Fibroblast of the conjunctiva (primary cell): ENCODE data around the gene PBX3.
A peak's percentile ranks its signal among the peaks of the same experiment; 100 is the strongest.

Source experiments
- DNase-seq: peaks from one replicate; pipeline ENCODE4 v3.0.0-alpha.2; 2010; ENCODE audit warnings: low read depth

PBX3 gene

DNA sequence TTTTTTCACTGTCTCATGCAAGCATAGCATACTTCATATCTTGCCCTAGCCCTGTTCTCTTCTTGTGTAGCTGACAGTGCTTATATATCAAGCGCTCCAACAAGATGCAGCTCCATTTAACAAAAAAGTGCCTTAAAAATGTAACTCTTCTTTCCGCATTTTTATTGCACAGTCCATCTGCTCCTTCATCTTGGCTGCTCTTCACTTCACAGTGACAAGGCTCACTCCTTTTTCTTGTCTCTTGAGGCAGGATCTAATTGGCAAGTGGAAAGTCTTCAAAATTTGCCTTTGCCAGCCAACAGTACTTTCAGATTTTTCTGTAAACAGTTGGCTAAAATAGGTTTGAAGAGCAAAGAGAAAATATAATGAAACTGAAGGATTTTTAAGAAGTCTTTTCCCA is 161.8 kb downstream of the PBX3 start:
- no peak for DNase-seq

DNA sequence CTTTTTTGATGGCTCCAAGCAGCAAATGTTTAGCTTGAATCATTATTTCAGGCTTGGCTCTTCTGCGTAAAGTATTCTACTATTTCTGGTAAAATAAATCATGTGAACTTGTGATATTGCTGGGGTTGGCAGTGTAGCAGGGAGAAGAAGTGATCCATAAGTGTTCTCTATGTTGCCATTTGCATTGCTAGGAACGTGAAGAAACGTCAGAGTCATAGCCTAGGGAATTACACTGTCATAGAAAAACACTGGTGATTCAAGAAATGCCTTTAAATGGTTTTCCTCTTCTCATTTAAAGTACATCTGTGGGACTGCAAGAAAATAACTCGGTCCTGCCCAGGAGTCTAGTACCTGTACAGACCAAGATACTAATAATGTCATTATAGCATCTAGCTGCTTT is 162.3 kb downstream of the PBX3 start:
- no peak for DNase-seq

- no peak for DNase-seq
Measured at GRCh38 chr9:125910286-125910685, 163.1 kb downstream of the PBX3 start.

DNA sequence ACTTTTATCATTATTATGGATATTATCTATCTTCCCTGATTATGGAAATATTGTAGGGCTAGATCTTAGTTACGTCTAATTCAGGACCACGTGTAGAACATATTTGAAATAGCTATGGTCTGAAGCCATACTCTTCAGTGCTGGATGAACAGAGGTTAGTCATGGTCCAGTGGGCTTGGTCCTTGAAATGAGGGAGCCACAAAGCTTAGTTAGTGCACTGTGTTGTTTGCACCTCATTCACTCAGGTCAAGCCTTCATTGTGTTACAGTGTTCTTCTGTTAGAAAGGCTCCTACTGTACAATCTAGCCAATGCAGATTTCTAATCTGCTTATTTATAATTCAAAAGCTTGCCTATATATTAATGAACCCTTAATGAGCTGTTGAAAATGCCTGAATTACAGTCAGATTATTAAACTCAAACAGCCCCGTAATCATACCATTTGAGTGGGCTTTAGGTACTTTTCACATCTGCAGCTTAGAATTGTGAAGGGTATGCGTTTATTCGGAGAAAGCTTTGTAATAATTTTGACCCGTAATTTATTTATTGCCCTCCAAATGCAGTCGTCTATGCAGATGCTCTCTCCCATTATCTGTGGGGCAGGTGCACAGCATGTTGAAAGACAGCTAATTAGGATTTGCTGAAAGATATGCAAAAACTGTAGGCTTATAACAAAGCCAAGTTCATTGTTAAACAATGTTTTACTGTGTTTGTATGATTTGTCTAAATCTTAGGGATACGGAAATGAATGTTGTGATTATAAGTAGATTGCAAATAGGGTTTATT is 164.9 kb downstream of the PBX3 start:
- DNase-seq = no peak

GRCh38 chr9:125912667-125913066 is 165.5 kb downstream of the PBX3 start:
- DNase-seq = no peak

DNA sequence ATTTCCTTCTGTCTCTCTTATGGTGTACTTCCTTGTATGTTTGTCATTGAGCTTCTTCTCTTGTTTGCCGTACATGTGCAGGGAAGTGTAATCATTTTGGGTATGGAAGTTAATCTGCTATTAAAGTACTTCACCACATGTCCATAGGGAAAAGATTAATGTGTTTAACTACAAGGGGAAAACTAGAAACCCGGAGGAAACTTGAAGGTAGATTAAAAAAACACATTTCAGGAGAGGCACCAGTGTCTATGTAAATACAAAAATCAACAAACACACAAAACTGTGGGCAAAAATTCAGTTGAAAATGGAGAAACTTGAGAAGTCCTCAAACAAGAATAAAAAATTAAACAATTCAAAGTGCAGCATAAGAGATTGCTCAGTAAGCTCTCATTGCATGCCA is 166.4 kb downstream of the PBX3 start:
- DNase-seq = no peak

GRCh38 chr9:125914411-125914810 is 167.2 kb downstream of the PBX3 start:
- DNase-seq = no peak

DNA sequence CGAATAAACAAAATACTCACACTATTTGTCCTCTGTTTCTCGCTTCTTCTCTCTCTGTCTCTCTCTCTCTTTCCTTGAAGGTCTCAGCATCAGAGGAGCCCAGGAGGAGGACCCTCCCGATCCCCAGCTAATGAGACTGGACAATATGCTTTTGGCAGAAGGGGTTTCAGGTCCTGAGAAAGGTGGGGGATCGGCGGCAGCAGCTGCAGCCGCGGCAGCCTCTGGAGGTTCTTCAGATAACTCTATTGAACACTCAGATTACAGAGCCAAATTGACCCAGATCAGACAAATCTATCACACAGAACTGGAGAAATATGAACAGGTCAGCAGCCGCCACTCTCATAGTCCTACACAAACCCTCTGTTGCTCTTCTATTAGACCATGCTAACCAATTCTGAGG is 168.4 kb downstream of the PBX3 start:
- DNase-seq = no peak

- no peak for DNase-seq
Measured at GRCh38 chr9:125919565-125919964, 172.4 kb downstream of the PBX3 start.

GRCh38 chr9:125920402-125920801 is 173.2 kb downstream of the PBX3 start:
- DNase-seq = no peak

DNA sequence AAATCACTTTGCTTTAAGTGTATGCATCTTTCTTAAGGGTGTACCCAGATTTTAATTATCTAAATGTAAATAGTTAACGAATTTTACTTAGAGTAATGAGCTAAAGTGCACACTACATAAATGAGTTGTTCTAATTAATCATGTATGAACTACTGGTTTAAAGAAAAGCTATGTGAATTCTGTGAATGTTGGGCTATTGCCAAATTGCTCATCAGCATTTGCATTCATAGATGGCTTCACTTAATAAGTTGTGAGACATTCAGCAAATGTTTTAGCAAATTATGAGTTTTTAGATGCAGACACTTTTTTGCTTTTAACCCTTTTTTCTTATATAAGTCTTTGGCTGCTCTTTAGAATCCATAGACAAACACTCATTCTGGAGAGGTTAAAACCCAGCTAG is 175.7 kb downstream of the PBX3 start:
- DNase-seq = no peak

GRCh38 chr9:125924351-125924750 is 177.2 kb downstream of the PBX3 start:
- no peak for DNase-seq

DNA sequence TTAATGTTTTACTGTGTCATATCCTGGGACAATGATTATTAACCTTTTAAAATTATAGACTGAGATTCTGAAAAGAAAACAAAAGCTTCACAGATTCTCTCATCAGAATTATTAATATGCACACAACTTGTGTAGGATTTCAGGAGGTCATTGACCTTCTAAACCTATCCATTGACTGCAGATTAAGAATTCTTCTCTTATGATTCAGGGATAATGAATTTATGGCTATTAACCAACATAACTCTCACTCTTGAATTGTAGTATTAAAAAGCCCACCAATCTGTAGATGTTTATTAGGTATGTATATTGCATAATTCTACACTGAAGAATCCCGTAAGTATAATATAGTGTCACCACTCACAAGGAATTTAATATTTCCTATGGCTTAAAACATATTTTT is 179.8 kb downstream of the PBX3 start:
- no peak for DNase-seq

GRCh38 chr9:125929846-125930245 is 182.7 kb downstream of the PBX3 start:
- DNase-seq = no peak

DNA sequence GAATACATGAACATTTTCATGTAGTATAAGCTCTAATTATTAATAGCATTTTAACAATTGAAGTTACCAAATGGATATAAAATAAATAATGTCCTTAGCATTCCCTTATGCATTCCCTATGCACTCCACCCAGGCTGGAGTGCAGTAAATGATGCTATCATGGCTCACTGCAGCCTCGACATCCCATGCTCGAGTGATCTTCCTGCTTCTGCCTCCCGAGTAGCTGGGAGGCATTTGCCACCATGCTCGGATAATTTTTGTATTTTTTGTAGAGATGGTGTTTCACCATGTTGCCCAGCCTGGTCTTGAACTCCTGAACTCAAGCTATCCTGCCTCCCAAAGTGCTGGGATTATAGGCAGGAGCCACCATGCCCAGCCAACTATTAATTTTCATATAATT is 184.0 kb downstream of the PBX3 start:
- DNase-seq = no peak

GRCh38 chr9:125932012-125932411 is 184.8 kb downstream of the PBX3 start:
- peak; percentile 92 for DNase-seq

GRCh38 chr9:125932746-125933455 is 185.7 kb downstream of the PBX3 start:
- no peak for DNase-seq

GRCh38 chr9:125942125-125942524 is 195.0 kb downstream of the PBX3 start:
- peak; percentile 17 for DNase-seq

DNA sequence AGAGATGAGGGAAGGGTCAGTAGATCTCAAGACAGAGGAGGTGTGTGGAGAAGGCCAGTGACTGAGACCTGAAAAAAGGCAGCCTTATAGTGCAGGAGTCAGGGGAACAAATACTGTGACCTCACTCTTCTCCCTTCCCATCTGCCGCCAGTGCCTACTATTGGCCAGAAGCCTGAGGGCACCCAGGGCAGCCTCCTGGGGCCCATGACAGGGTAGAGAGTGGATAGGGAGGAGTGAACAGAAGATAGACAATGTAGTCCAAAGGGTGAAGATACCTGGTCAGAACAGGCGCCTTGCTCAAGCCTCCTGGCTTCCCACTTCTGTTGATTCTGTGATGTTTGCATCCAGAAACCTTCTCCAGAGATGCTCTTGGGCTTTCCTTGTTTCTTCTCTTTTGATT is 196.7 kb downstream of the PBX3 start:
- DNase-seq = no peak

- DNase-seq = no peak
Measured at GRCh38 chr9:125946397-125946796, 199.2 kb downstream of the PBX3 start.

- peak; percentile 4 for DNase-seq
Measured at GRCh38 chr9:125948887-125949596, 201.9 kb downstream of the PBX3 start.

- no peak for DNase-seq
Measured at GRCh38 chr9:125949703-125950460, 202.7 kb downstream of the PBX3 start.
